M059J (cell line): ENCODE results near the gene TP53. TPM values are rescaled to one million over a fixed set of nuclear protein-coding genes. Genes with fewer than 3 reads are reported as not detected.

ENCODE experiments used
- DNase-seq: peaks from one replicate; pipeline ENCODE4 v3.0.0-alpha.2; 2012; ENCODE audit warnings: low read depth
- total RNA-seq: library from RNA; depleted of rRNA; stranded (reverse); fragments of >200 nt; shearing (Covaris generic); gene quantifications from 2 replicates; pipeline ENCODE4 v1.2.3, GENCODE V29; 2014; rRNA removed

The TP53 gene
- 73.1 and 79.1 TPM in 2 replicates for total RNA-seq

- peak; percentile 93 for DNase-seq
Measured at GRCh38 chr17:7687072-7687907, at the start of gene TP53. Gene TP53, minus strand, starts transcription at chr17:7687490. Its CDS starts 10,896 bp downstream, at chr17:7676594.

GRCh38 chr17:7732981-7733539 is 45.8 kb upstream of the TP53 start:
- DNase-seq, result no peak

GRCh38 chr17:7729816-7730215 is 42.5 kb upstream of the TP53 start:
- DNase-seq, result no peak

- DNase-seq, result no peak
Measured at GRCh38 chr17:7727886-7728285, 40.6 kb upstream of the TP53 start.

GRCh38 chr17:7721612-7722011 is 34.3 kb upstream of the TP53 start:
- no peak for DNase-seq

- DNase-seq, result peak; percentile 29
Measured at GRCh38 chr17:7720125-7720524, 32.8 kb upstream of the TP53 start.

- DNase-seq, result no peak
Measured at GRCh38 chr17:7719661-7720060, 32.4 kb upstream of the TP53 start.

- no peak for DNase-seq
Measured at GRCh38 chr17:7717756-7718350, 30.6 kb upstream of the TP53 start.

- DNase-seq, result peak; percentile 82
Measured at GRCh38 chr17:7716901-7717755, 29.8 kb upstream of the TP53 start, which contains the start of gene DNAH2. Gene DNAH2, plus strand, starts transcription at chr17:7717744. Its CDS starts 1,991 bp downstream, at chr17:7719735.

GRCh38 chr17:7715936-7716886 is 28.9 kb upstream of the TP53 start:
- DNase-seq, result no peak

- DNase-seq, result no peak
Measured at GRCh38 chr17:7714721-7715594, 27.7 kb upstream of the TP53 start.

- no peak for DNase-seq
Measured at GRCh38 chr17:7713782-7714181, 26.5 kb upstream of the TP53 start.

- DNase-seq, result no peak
Measured at GRCh38 chr17:7712111-7712771, 25.0 kb upstream of the TP53 start.

GRCh38 chr17:7711051-7711755 is 23.9 kb upstream of the TP53 start:
- DNase-seq, result no peak

GRCh38 chr17:7710301-7710700 is 23.0 kb upstream of the TP53 start:
- no peak for DNase-seq

- DNase-seq, result no peak
Measured at GRCh38 chr17:7709031-7709430, 21.7 kb upstream of the TP53 start.

- no peak for DNase-seq
Measured at GRCh38 chr17:7707858-7708750, 20.8 kb upstream of the TP53 start.
